Ovary (tissue), 9 donors: ENCODE measurements around the gene MRPL14. TPM values are rescaled to one million over a fixed set of nuclear protein-coding genes. Genes with fewer than 3 reads are reported as not detected.

Experiments used
- DNase-seq, 5 donors: peaks; one replicate each; pipeline ENCODE4 v3.0.0-alpha.2; 2019 to 2020
- H3K27ac ChIP-seq, 2 donors: fragments of 200-600 bp; one replicate each; pipeline versions ENCODE4 v1.5.1 to v1.8.0; 2019 to 2022
- H3K27me3 ChIP-seq: fragments of 200-600 bp; one replicate; pipeline ENCODE4 v1.8.0; 2022
- H3K36me3 ChIP-seq: fragments of 200-600 bp; sonication (generic); one replicate; pipeline ENCODE4 v1.5.1; 2019
- H3K4me1 ChIP-seq: one replicate; pipeline ENCODE4 v1.8.1; 2013; ENCODE audit warnings: mild to moderate bottlenecking, moderate library complexity; ENCODE audit not compliant: insufficient read depth
- H3K4me3 ChIP-seq: fragments of 200-600 bp; sonication (generic); one replicate; pipeline ENCODE4 v1.5.1; 2017
- H3K9me3 ChIP-seq, 2 donors: fragments of 200-600 bp in 1 of 2; sonication (generic) in 1 of 2; one replicate each; pipeline versions ENCODE4 v1.5.1 to v1.8.1; 2013 to 2019; ENCODE audit warnings: mild to moderate bottlenecking in 1 of 2, moderate library complexity in 1 of 2
- CTCF ChIP-seq, 3 donors: fragments of 450-650 bp in 2 of 3; fragments of 200-600 bp in 1 of 3; IDR thresholded peaks; one replicate each; pipeline versions ENCODE4 v1.5.1 to v1.8.0; 2016 to 2022; ENCODE audit warnings: antibody characterized with exemption in 3 of 3, mild to moderate bottlenecking in 1 of 3
- EP300 ChIP-seq: sonication (generic); formaldehyde crosslinking; IDR thresholded peaks from one replicate; pipeline ENCODE4 v1.6.1; 2017; ENCODE audit warnings: antibody characterized with exemption
- POLR2A ChIP-seq: fragments of 450-650 bp; IDR thresholded peaks from one replicate; pipeline ENCODE4 v1.6.1; 2017; ENCODE audit warnings: antibody characterized with exemption, mild to moderate bottlenecking, moderate library complexity
- WGBS, 3 donors: extraction: QIAGEN DNeasy Blood & Tissue Kit in 1 of 3; methylation state at CpG; one replicate each; pipeline versions ENCODE4 v1.1.5 to v1.1.7; 2013 to 2017; 5-methylcytosine and 5-hydroxymethylcytosine counted together
- intact Hi-C, 4 donors: fragments of 100-400 bp; cut with DNase I; formaldehyde crosslinking; loops; one replicate each; pipeline versions ENCODE4 v1.11.0 to v1.15.1; 2022 to 2023
- polyA plus RNA-seq, 2 donors: library from polyadenylated mRNA; stranded (reverse); fragments of 200-250 nt in 1 of 2; fragments of 350-450 nt in 1 of 2; fragmentation: Illumina TruSeq in 1 of 2; extraction: RNeasy Lipid Tissue Mini Kit (QIAGEN cat#74804) in 1 of 2; gene quantifications; one replicate each; pipeline ENCODE4 v1.2.3, GENCODE V29; 2013 to 2014
- total RNA-seq, 7 donors: library from RNA; depleted of rRNA in 2 of 7; stranded (reverse); fragments of >200 nt in 2 of 7; fragmentation: NEBNext Ultra II Directional in 3 of 7; extraction: Animal tissue kit (Norgen Biotek cat#: 25700) in 3 of 7; gene quantifications; one replicate each; pipeline versions ENCODE4 v1.1.0 to v1.2.4, GENCODE V29; 2016 to 2023
- donor health status: DM: no; HTN: no; CAD: no; lungs with moderate emphysema.
- donor health status: DM: no; HTN: no; CAD: no.
- donor health status: Bipolar disorder and iron deficiency.
- donor health status: DM: yes; HTN: yes; CAD: no.
- donor health status: DM: no; HTN: no; CAD: no.
- donor health status: DM: yes; HTN: yes; CAD: no.

Gene MRPL14
- total and polyA plus RNA-seq, 9 donors, result 20.8 to 35.9 (median 24.6) TPM

- peaks cover 5% of the 10 kb centered on the region for H3K4me1 ChIP-seq
- no peak for TF ChIP-seq EP300
- no peak for TF ChIP-seq POLR2A
- no peak for TF ChIP-seq CTCF (IDR thresholded peaks at IDR 0.05)
- intact Hi-C loops, result no loop called here
- no peak overlapping the region for H3K4me3 ChIP-seq
- WGBS, 3 donors, result 51 to 59% (median 57%) methylated on average over 6 of the region's 6 CpGs
- no peaks in the 10 kb centered on the region for H3K27me3 ChIP-seq
- H3K9me3 ChIP-seq, result no peaks in the 10 kb centered on the region
- H3K27ac ChIP-seq, result peak overlapping the region in 1 of 2 donors; percentile 59
- H3K36me3 ChIP-seq, result no peaks in the 10 kb centered on the region
- no peak for DNase-seq
Observed at GRCh38 chr6:44110005-44110676, 17.1 kb downstream of the MRPL14 start.

GRCh38 chr6:44109212-44109611, 18.0 kb downstream of the MRPL14 start:
- no peaks in the 10 kb centered on the region for H3K36me3 ChIP-seq
- WGBS, 3 donors, result 53 to 60% (median 60%) methylated on average over 10 of the region's 10 CpGs

DNA sequence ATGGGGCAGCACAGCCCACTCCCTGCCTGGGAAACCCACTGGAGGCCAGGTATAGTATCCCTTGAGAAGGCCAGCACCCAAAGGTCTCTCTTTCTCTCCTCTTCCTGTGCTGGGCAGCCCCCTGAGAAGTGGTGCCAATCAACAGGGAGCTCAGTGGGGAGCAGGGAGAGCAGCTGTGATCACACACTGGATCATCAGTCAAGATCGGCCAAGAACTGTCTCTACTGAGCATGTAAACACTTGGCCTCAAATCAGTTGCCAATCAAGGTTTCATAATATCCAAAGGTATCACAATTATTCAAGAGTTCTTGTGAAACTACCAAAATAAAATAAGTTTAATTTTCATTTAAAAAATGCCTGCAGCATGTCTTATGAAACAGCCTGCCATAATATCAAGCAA, 18.8 kb downstream of the MRPL14 start:
- intact Hi-C loops, result loop anchor here in 1 of 4 donors (10.0 kb wide), 1 partner anchor 226 kb away; no protein-coding TSS in a partner anchor
- TF ChIP-seq EP300, result no peak
- TF ChIP-seq CTCF (IDR thresholded peaks at IDR 0.05), result no peak
- TF ChIP-seq POLR2A, result no peak
- Histone ChIP-seq H3K4me1 (peaks cover 5% of the 10 kb centered on the region), H3K27ac (no peak overlapping the region), H3K36me3 (no peaks in the 10 kb centered on the region), H3K27me3 (no peaks in the 10 kb centered on the region), H3K9me3 (no peaks in the 10 kb centered on the region), H3K4me3 (no peak overlapping the region)
- DNase-seq, result no peak
- 79 to 90% (median 88%) methylated on average over 1 of the region's 1 CpG for WGBS, 3 donors

More at GRCh38 chr6:44109212-44109611, 18.0 kb downstream of the MRPL14 start:
- DNase-seq, result no peak
- H3K4me3 ChIP-seq, result no peak overlapping the region
- H3K27ac ChIP-seq, result peak overlapping the region in 1 of 2 donors; percentile 59
- H3K4me1 ChIP-seq, result peaks cover 5% of the 10 kb centered on the region
- intact Hi-C loops, result loop anchor here in 1 of 4 donors (10.0 kb wide), 1 partner anchor 226 kb away; no protein-coding TSS in a partner anchor
- no peak for TF ChIP-seq POLR2A
- TF ChIP-seq EP300, result no peak
- no peak for TF ChIP-seq CTCF (IDR thresholded peaks at IDR 0.05)
- H3K9me3 ChIP-seq, result no peaks in the 10 kb centered on the region
- no peaks in the 10 kb centered on the region for H3K27me3 ChIP-seq

GRCh38 chr6:44107017-44107416, 20.2 kb downstream of the MRPL14 start:
- no peaks in the 10 kb centered on the region for H3K9me3 ChIP-seq
- H3K27me3 ChIP-seq, result no peaks in the 10 kb centered on the region
- no peaks in the 10 kb centered on the region for H3K36me3 ChIP-seq
- TF ChIP-seq CTCF (IDR thresholded peaks at IDR 0.05) (no peak), POLR2A (no peak), EP300 (no peak)
- peaks cover 5% of the 10 kb centered on the region for H3K4me1 ChIP-seq
- no peak overlapping the region for H3K4me3 ChIP-seq
- intact Hi-C loops, result loop anchor here in 1 of 4 donors (10.0 kb wide), 1 partner anchor 228 kb away; no protein-coding TSS in a partner anchor
- no peak for DNase-seq
- 88 to 97% (median 89%) methylated on average over 5 of the region's 5 CpGs for WGBS, 3 donors
- no peak overlapping the region for H3K27ac ChIP-seq
